Fibroblast of lung (primary cell): ENCODE data around the gene RUNX1.

Source experiments
- EZH2 ChIP-seq: IDR thresholded peaks from 2 replicates; pipeline ENCODE4 v1.5.1; 2012; ENCODE audit warnings: low read length, control low read depth, mild to moderate bottlenecking; ENCODE audit errors: missing control alignments
- TF ChIP-seq, protein P1 (sequence below), 2 donors: IDR thresholded peaks in 1 of 2; conservative IDR thresholded peaks in 1 of 2; 1 replicate in 1 of 2; 2 replicates in 1 of 2; pipeline ENCODE4 v1.5.1; 2011 to 2012; ENCODE audit warnings: low read length in 2 of 2, control low read depth in 1 of 2, inconsistent platforms in 1 of 2, low read depth in 1 of 2, mild to moderate bottlenecking in 1 of 2

DNA sequence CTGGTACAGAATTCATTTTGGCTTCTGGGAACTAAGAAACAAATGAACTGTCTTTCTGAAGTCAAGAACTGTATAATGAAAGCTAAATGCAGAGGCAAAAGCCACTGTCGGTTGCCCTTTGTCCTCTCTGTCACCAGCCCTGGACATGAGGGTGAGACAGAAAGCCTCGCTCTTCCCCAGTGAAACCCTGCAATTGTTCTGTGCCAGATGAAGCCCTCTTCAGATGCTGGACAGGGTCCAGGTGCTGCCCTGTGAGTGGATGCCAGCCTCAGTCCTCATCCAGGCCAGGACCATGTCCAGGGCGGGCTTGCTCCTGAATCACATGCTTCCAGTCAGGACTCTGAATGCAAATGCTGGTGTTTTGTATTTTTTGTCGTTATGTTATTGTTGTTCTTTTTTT lies 138.7 kb downstream of the RUNX1 start:
- TF ChIP-seq, protein P1, sequence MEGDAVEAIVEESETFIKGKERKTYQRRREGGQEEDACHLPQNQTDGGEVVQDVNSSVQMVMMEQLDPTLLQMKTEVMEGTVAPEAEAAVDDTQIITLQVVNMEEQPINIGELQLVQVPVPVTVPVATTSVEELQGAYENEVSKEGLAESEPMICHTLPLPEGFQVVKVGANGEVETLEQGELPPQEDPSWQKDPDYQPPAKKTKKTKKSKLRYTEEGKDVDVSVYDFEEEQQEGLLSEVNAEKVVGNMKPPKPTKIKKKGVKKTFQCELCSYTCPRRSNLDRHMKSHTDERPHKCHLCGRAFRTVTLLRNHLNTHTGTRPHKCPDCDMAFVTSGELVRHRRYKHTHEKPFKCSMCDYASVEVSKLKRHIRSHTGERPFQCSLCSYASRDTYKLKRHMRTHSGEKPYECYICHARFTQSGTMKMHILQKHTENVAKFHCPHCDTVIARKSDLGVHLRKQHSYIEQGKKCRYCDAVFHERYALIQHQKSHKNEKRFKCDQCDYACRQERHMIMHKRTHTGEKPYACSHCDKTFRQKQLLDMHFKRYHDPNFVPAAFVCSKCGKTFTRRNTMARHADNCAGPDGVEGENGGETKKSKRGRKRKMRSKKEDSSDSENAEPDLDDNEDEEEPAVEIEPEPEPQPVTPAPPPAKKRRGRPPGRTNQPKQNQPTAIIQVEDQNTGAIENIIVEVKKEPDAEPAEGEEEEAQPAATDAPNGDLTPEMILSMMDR (conservative IDR thresholded peaks at IDR 0.05 in 1 of 2, IDR thresholded peaks at IDR 0.05 in 1 of 2; ENCODE audit: low read depth in 1 of 2, low read length in 2 of 2) = no peak
- TF ChIP-seq EZH2 = no peak
